SU-DHL-6 (cell line): Measurements from ENCODE around the gene MICAL2.

Source experiments
- EZH2phosphoT487 ChIP-seq: fragments of 200-600 bp; sonication (generic), shearing (Covaris generic); conservative IDR thresholded peaks from 2 replicates; pipeline ENCODE4 v1.6.1; 2018; ENCODE audit warnings: mild to moderate bottlenecking, antibody characterized with exemption, low read length, moderate library complexity, mixed read lengths
- TF ChIP-seq, protein P1 (sequence below): fragments of 200-600 bp; sonication (generic); IDR thresholded peaks from one replicate; pipeline ENCODE4 v1.5.1; 2017; ENCODE audit warnings: antibody characterized with exemption, mild to moderate bottlenecking, low read length, moderate library complexity; ENCODE audit not compliant: insufficient read depth, poor library complexity, severe bottlenecking

DNA sequence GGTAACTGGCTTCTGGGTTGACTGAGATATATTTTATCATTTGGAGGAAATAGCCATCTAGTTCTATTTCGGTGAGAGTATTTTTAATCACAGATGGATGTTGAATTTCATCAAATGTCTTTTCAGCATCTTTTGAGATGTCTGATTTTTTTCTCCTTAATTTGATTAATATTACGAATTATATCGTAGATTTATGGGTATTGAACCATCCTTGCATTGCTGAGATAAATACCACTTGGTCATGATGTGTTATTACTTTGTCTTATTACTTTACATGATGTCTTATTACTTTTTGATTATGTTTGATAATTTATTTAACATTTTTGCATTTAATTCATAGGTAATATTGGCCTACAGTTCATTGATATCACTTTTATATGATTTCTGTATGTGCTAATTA lies 188.2 kb downstream of the MICAL2 start:
- TF ChIP-seq, protein P1, sequence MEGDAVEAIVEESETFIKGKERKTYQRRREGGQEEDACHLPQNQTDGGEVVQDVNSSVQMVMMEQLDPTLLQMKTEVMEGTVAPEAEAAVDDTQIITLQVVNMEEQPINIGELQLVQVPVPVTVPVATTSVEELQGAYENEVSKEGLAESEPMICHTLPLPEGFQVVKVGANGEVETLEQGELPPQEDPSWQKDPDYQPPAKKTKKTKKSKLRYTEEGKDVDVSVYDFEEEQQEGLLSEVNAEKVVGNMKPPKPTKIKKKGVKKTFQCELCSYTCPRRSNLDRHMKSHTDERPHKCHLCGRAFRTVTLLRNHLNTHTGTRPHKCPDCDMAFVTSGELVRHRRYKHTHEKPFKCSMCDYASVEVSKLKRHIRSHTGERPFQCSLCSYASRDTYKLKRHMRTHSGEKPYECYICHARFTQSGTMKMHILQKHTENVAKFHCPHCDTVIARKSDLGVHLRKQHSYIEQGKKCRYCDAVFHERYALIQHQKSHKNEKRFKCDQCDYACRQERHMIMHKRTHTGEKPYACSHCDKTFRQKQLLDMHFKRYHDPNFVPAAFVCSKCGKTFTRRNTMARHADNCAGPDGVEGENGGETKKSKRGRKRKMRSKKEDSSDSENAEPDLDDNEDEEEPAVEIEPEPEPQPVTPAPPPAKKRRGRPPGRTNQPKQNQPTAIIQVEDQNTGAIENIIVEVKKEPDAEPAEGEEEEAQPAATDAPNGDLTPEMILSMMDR, result no peak
- TF ChIP-seq EZH2phosphoT487, result no peak
